Activated naive CD8-positive, alpha-beta T cell treated with anti-CD3 and anti-CD28 coated beads for 36 hours (primary cell): ENCODE results near the gene CFAP97D1. TPM values are rescaled to one million over a fixed set of nuclear protein-coding genes. Genes with fewer than 3 reads are reported as not detected.

Experiments used
- DNase-seq: peaks from one replicate; pipeline ENCODE4 v3.0.0; 2021
- H3K27ac Mint-ChIP-seq: one replicate; pipeline ENCODE4 v1.8.0; 2022; ENCODE audit warnings: mild to moderate bottlenecking, moderate library complexity, mixed read lengths
- H3K27me3 Mint-ChIP-seq: one replicate; pipeline ENCODE4 v1.8.0; 2022; ENCODE audit warnings: mild to moderate bottlenecking, mixed read lengths
- H3K36me3 Mint-ChIP-seq: one replicate; pipeline ENCODE4 v1.8.0; 2021; ENCODE audit warnings: mild to moderate bottlenecking, mixed read lengths
- H3K4me1 Mint-ChIP-seq: one replicate; pipeline ENCODE4 v1.8.0; 2021; ENCODE audit warnings: mixed read lengths
- H3K4me3 Mint-ChIP-seq: one replicate; pipeline ENCODE4 v1.8.0; 2022; ENCODE audit warnings: mild to moderate bottlenecking, moderate library complexity, mixed read lengths
- H3K9me3 Mint-ChIP-seq: one replicate; pipeline ENCODE4 v1.8.0; 2022; ENCODE audit warnings: mixed read lengths
- total RNA-seq, 2 experiments: library from RNA; stranded (reverse); gene quantifications; one replicate each; pipeline ENCODE4 v1.2.3, GENCODE V29; 2021

Gene CFAP97D1
- total RNA-seq, 2 experiments from 2014 or later = not detected

DNA sequence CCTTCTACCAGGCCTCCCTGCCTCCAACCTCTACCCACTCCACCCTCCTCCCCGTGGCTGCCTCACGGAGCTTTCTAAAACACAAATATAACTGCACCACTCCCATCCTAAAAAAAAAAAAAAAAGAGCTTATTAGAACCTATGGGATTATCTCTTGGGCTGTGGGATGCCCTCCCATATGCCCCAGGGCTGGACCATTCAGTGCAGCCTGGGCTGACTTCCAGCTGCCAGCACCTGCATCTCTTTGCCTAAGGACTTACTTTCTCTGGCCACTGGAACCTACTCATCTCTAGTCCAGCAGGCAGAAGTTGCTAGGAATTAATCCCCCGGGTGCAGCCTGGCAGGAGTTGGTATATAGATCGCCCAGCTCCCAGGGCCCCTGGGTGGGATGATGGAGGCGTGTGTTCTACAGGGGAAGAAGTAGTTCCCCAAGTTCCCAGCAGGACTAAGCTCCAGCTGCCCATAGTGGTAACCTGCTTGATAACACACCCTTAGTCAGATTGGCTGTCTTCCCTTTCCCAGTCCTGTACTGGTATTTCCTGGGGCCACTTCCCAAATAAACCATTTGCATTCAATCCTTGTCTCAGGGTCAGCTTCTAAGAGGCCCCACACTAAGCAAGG lies 42.4 kb downstream of the CFAP97D1 start:
- Mint-ChIP-seq H3K9me3 (no peaks in the 10 kb centered on the region), H3K36me3 (no peaks in the 10 kb centered on the region), H3K4me1 (no peaks in the 10 kb centered on the region), H3K27me3 (no peaks in the 10 kb centered on the region), H3K27ac (no peak overlapping the region), H3K4me3 (no peak overlapping the region)
- DNase-seq = no peak

DNA sequence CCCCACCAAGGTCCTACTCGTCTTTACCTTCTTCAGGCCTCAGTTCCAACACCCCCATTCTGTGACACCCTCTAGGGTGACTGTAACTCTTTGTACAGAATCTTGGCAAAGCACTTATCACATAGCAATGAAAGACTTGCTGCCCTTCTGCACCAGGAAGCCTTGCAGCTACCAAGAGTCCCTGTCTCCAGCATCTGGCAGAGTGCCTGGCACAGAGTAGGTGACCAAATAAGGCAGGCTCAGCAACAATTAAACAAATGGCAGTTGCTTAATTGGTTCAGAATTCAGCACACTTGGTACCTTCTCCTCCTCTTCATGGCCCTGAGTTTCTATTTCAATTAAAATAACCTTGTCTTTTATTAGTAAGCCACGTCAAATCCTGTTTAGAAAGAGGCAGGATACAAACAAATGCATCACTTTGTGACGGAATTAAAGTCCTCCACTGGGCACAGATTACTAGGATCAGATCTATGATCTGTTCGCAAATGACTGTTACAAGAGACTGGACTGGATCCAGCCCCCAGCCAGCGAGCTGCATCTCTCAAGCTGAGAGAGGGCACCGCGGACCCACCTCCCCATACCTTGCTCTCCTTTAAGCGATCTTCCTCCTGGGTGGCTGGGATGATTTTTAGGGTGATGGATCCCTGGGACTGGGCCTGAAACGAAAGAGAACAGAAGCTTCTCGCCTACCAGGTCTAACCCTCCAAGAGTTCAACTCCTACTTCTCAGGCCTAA lies 43.3 kb downstream of the CFAP97D1 start:
- Mint-ChIP-seq H3K4me1 (no peaks in the 10 kb centered on the region), H3K27me3 (no peaks in the 10 kb centered on the region), H3K36me3 (no peaks in the 10 kb centered on the region), H3K9me3 (no peaks in the 10 kb centered on the region), H3K27ac (no peak overlapping the region), H3K4me3 (no peak overlapping the region)
- DNase-seq = no peak

DNA sequence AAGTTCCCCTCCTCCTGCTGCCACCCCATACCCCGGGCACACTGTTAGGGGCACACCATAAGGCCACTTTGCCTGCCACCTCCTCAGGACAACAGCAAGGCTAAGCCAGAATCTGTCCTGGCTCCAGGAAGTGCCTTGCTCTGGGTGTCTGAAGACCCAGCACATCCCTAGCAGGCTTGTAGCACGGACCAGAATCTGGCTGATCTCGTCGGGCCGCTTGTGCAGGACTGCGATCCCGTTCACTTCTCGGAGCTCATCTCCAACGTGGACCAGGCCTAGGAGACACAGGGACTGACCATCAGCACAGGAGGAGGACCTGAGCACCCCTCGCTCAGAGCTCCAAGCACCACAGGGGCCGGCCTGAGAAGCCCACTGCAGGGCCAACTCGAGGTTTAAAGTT lies 45.3 kb downstream of the CFAP97D1 start:
- no peak for DNase-seq
- Mint-ChIP-seq H3K27me3 (peaks cover under 1% of the 10 kb centered on the region), H3K4me3 (no peak overlapping the region), H3K27ac (no peak overlapping the region), H3K36me3 (no peaks in the 10 kb centered on the region), H3K4me1 (peaks cover 2% of the 10 kb centered on the region), H3K9me3 (no peaks in the 10 kb centered on the region)

DNA sequence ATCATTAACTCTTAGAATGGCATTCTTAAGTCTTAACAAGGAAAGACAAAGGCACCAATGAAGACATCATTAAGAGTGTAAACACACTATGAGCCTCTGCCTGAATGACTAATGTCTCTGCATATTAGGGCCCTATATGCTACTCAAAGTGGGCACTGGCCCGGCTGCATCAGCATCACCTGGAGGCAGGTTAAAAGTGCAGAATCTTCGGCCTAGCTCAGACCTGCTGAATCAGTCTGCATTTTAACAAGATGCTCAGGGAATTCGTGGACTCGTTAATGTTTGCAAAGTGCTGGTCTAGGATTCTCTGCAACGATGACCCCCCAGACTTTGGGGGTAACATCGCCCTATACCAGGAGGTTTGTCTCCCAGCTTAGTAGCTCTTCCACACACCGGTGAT lies 46.0 kb downstream of the CFAP97D1 start:
- H3K4me3 Mint-ChIP-seq = no peak overlapping the region
- H3K36me3 Mint-ChIP-seq = no peaks in the 10 kb centered on the region
- no peaks in the 10 kb centered on the region for H3K9me3 Mint-ChIP-seq
- no peak for DNase-seq
- peaks cover 6% of the 10 kb centered on the region for H3K4me1 Mint-ChIP-seq
- H3K27me3 Mint-ChIP-seq = peaks cover 7% of the 10 kb centered on the region
- no peak overlapping the region for H3K27ac Mint-ChIP-seq

DNA sequence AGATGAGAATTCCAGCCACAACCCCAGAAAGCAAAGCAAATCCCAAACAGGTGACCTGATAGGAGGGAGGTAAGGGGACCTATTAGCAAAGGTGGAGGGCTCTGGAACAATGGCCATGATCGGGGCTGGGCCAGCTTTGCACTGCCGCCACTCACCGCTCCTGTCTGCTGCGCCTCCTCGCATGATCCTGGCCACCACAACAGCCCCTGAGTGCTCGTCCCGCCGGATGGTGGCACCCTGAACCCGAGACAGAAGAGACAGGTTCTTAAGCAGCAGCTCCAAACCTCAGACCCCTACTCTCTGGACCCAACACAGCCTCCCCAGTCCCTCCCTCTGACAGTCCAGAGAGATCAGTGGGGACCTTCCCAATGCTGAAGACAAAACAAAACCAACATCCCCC lies 47.4 kb downstream of the CFAP97D1 start:
- Mint-ChIP-seq H3K36me3 (no peaks in the 10 kb centered on the region), H3K27me3 (peaks cover 19% of the 10 kb centered on the region), H3K9me3 (no peaks in the 10 kb centered on the region), H3K4me1 (peaks cover 6% of the 10 kb centered on the region), H3K4me3 (no peak overlapping the region), H3K27ac (no peak overlapping the region)
- no peak for DNase-seq

DNA sequence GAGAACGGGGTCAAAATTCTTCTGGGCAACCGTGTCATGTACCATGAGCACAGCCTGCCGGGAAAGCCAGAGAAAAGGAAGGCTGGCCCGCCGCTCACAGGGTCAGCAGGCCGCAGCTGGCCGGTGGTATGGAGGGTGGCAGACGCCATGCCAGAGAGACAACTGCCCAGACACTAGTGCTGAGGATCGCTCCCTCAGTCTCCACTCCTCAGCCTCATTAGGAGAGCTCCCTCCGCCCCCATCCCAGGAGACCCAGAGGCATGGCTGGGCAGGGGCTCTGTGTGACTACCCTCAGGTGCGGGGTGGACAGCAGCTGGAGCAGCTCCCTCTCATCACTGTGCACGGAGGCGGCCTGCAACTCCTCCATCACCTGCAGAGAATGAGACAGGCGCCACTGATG lies 49.5 kb downstream of the CFAP97D1 start:
- H3K4me3 Mint-ChIP-seq = no peak overlapping the region
- H3K36me3 Mint-ChIP-seq = no peaks in the 10 kb centered on the region
- H3K27me3 Mint-ChIP-seq = peaks cover 34% of the 10 kb centered on the region
- no peak overlapping the region for H3K27ac Mint-ChIP-seq
- DNase-seq = no peak
- H3K9me3 Mint-ChIP-seq = no peaks in the 10 kb centered on the region
- H3K4me1 Mint-ChIP-seq = peaks cover 11% of the 10 kb centered on the region

DNA sequence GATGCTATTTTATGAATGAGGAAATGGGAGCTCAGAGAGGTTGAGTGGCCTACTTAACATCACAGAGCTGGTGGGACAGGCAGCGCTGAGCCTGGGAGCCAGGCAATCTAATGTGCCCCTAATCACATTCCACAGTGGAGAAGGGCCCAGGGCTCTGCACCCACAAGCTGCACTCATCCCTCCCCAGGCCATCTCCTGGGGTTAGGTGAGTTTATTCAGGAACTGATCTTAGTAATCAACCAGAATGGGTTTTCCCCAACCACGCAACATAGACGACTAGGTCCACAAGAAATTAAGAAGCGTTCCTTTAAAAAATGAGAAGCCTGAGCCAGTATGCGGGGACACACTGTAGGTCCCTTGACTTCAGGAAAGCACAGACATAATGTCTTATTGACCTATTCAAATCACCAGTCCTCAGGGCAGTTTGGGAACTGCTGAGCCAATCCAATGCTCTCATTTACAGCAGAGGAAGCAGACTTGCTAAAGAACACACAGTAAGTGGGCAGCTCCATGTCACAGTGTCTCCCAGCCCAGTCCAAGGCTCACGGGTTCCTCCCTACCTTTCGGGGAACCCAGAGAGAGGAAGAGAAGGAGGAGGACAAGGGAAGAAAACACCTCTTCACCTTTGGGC lies 50.4 kb downstream of the CFAP97D1 start:
- peaks cover 11% of the 10 kb centered on the region for H3K4me1 Mint-ChIP-seq
- peak overlapping the region; percentile 16 for H3K4me3 Mint-ChIP-seq
- no peaks in the 10 kb centered on the region for H3K9me3 Mint-ChIP-seq
- no peaks in the 10 kb centered on the region for H3K36me3 Mint-ChIP-seq
- H3K27ac Mint-ChIP-seq = no peak overlapping the region
- peaks cover 43% of the 10 kb centered on the region for H3K27me3 Mint-ChIP-seq
- no peak for DNase-seq

DNA sequence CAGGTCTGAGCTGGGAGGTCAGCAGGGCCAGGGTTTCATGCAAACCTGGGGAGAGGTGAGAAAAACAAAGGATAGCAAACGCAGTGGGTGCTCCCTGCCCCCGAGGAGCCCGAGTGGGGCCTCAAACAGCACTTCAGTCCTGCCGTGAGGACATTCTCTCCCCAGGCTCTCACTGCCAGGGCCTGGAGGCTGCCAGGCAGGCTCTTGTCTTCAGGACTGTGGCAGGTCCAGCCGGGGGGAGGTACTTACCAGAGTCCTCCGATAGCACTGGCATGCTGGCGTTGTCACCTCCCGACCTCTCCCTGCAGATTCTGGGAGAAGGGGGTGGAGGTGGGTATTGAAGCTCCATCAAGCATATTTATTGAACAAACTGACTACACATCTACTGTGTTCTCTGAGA lies 51.4 kb downstream of the CFAP97D1 start:
- peak overlapping the region; percentile 49 for H3K4me3 Mint-ChIP-seq

DNA sequence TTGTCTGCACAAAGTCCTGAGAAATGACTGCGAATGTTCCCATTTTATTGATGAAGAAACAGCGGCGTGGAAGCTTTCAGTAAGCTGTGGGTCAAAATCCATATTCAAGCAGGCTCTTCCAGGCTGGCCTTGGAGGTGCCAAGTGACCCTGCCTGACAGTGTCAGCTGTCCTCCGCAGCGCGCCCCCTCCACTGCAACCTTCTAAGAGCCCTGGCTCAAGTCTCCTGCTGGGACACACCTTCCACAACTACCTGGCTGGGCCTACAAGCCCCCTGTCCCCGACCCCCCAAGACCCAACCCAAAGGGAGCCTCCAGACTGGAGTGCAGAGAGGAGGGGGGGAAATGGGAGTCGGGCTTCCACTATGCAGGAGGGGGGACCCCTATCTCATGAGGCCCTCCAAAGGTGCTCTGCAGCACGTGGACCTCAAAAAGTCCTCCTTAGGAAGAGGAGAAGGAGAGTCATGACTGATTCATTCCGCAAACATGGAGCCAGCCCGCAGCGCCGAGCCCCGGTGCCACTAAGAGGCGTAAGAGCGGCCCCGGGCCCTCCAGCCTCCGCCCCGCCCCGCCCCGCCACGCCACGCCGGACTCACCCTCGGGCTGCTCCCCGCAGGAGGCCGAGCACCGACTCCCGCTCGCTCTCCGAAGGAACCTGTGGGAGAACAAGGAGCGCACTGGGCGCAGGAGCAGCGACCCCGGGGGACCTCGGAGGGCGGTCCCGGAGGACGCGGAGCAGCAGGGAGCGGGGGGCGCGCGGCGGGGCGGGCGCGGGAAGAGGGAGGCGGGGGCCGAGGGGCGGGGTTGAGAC lies 52.1 kb downstream of the CFAP97D1 start:
- H3K27me3 Mint-ChIP-seq = peaks cover 54% of the 10 kb centered on the region
- peak overlapping the region; percentile 73 for H3K4me3 Mint-ChIP-seq
- peaks cover 11% of the 10 kb centered on the region for H3K4me1 Mint-ChIP-seq
- no peaks in the 10 kb centered on the region for H3K36me3 Mint-ChIP-seq
- H3K9me3 Mint-ChIP-seq = no peaks in the 10 kb centered on the region
- DNase-seq = peak; percentile 11
- no peak overlapping the region for H3K27ac Mint-ChIP-seq

More for the DNA sequence above, 51.4 kb downstream of the CFAP97D1 start:
- no peak overlapping the region for H3K27ac Mint-ChIP-seq
- H3K4me1 Mint-ChIP-seq = peaks cover 11% of the 10 kb centered on the region
- peaks cover 51% of the 10 kb centered on the region for H3K27me3 Mint-ChIP-seq
- no peaks in the 10 kb centered on the region for H3K36me3 Mint-ChIP-seq
- DNase-seq = no peak
- H3K9me3 Mint-ChIP-seq = no peaks in the 10 kb centered on the region

DNA sequence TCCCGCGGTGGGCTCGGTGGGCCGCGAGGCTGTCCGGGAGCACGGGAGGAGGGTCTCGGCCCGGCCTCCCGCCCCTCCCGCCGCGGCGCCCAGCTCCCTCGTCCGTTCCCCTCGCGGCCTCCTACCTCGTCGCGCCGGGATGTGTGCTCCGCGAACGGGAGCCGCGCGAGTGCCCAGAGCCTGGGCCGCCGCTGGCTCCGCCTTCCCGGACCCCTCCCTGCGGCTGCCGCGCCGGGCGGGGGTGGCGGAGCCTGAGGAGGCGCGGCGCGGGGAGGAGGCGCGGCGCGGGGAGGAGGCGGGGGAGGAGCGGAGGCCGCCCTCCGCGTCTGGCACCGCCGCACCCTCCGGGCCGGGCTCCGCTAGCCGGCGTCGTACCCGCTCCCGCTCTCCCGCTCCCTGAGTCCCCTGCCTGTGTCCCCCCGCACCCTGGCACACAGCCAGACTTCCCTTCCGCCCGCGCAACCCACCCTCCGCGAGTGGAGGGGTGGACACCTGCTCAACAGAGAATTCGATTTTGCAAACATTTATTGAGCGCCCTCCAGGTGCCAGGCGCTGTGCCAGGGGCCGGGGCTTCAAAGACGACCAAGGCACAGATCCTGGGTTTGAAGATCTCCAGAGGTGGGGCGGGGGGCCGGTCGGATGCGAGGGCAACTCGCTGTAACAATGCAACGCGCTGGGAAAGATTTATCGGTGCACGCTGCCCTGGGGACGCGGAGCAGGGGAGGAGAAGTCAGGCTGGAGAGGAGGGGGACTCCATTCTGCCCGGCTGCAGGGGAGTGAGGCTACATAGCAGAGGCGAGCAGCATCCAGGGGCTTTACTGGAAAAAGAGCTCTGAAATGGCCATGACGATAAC lies 53.0 kb downstream of the CFAP97D1 start, which contains the start of gene MPP3:
MPP3 (minus strand) TSS at position 171 of the 854 bp plus-strand sequence. CDS start 1,240 bp downstream, outside the sequence.
- Mint-ChIP-seq H3K27ac (no peak within 1 kb of the TSS), H3K9me3 (no peaks in the 10 kb centered on the region), H3K4me3 (peak within 1 kb of the TSS; percentile 74), H3K4me1 (peaks cover 11% of the 10 kb centered on the region), H3K36me3 (no peaks in the 10 kb centered on the region), H3K27me3 (peaks cover 58% of the 10 kb centered on the region)
- DNase-seq = peak; percentile 63

DNA sequence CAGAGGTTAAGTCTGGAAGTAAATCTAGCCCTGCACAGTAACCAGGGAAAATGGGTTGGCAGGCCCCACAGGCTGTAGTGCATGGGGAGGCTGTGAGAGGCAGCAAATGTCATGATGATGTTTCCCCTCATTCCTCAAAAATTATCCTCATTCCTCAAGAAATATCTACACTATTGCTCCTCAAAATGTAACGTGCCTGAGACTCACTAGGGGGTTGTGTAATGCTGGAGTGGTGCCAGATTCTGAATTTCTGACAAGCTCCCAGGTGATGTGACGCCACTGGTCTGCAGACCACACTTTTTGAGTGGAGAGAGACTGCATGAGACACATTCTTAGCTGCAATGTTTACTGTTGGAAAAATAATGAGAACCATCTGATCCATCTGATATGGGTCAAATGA lies 53.9 kb downstream of the CFAP97D1 start:
- no peak overlapping the region for H3K4me3 Mint-ChIP-seq
- no peak overlapping the region for H3K27ac Mint-ChIP-seq
- DNase-seq = no peak
- no peaks in the 10 kb centered on the region for H3K36me3 Mint-ChIP-seq
- peaks cover 62% of the 10 kb centered on the region for H3K27me3 Mint-ChIP-seq
- H3K4me1 Mint-ChIP-seq = peaks cover 11% of the 10 kb centered on the region
- H3K9me3 Mint-ChIP-seq = no peaks in the 10 kb centered on the region
